Ishikawa (cell line): Measurements from ENCODE around the gene DPEP1.

Experiments
- CEBPB ChIP-seq: IDR thresholded peaks from 2 replicates; pipeline ENCODE4 v1.6.1; 2012
- CREB1 ChIP-seq: IDR thresholded peaks from 2 replicates; pipeline ENCODE4 v1.6.1; 2012; ENCODE audit warnings: low read depth
- FOXM1 ChIP-seq: IDR thresholded peaks from 2 replicates; pipeline ENCODE4 v1.6.1; 2012; ENCODE audit warnings: low read depth, borderline replicate concordance
- MAX ChIP-seq: IDR thresholded peaks from 2 replicates; pipeline ENCODE4 v1.6.1; 2012

DNA sequence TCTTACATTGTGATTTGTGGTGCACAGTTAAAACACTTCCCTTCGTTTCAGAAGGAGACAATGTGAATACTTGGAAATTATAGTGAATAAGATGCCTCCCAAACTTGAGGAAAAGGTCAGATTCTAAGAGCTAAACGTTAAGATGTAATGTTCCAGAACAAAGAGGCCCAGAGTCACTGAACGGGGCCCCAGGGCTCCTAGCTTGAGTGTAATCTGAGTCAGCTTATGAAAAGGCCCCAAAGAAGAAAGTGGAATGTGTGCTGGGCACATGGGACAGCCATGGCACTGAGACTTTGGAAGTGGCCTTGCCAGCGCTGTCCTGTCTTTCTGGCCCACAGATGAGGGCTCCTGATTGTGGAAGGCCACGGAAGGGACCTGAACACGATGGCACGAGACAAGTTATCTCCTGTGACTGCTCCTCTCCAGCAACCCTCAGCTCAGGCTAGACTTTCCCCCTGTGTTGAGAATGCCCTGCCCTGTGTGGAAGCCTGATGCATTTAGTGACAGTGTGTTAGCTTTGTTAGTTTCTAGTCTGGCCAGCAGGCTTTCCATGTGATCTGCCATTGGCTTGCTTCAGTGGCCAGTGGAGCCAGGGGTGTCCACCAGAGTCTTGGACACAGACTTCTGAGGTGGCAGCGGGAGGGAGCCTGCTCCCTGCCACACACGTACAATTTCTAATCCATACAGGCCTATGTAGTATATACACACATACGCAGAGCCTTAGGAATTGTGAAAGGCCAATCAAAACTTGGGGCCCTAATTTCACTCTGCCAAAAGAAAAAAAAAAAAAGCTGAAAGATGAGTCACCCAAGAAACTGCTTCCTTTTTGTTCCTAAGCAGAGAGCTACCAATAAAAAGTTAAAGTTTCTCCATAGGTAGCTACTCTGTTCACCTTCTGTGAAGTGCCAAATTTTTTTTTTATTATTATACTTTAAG lies 57.3 kb downstream of the DPEP1 start:
- no peak for TF ChIP-seq FOXM1
- TF ChIP-seq CEBPB = no peak
- no peak for TF ChIP-seq MAX
- no peak for TF ChIP-seq CREB1
